Right lobe of liver (tissue), 6 donors: ENCODE results near the gene RARG. TPM values are rescaled to one million over a fixed set of nuclear protein-coding genes. Genes with fewer than 3 reads are reported as not detected.
A peak's percentile ranks its signal among the peaks of the same experiment; 100 is the strongest.

Experiments used
- ATAC-seq, 4 donors: fragments of 200-7000 bp; cut with Tn5 transposase; one replicate each; pipeline ENCODE4 v1.9.1; 2020; ENCODE audit warnings: mild to moderate bottlenecking in 4 of 4, moderate library complexity in 4 of 4
- DNase-seq, 3 donors: peaks; one replicate each; pipeline ENCODE4 v3.0.0-alpha.2; 2020
- H3K27ac ChIP-seq, 3 donors: fragments of 200-600 bp; one replicate each; pipeline ENCODE4 v1.8.0; 2022
- H3K27me3 ChIP-seq, 2 donors: fragments of 200-600 bp; one replicate each; pipeline ENCODE4 v1.8.0; 2022
- H3K36me3 ChIP-seq, 4 donors: fragments of 200-600 bp; sonication (generic) in 1 of 4; one replicate each; pipeline versions ENCODE4 v1.5.1 to v1.8.0; 2017 to 2022; ENCODE audit warnings: control low read depth in 1 of 4
- H3K4me1 ChIP-seq, 4 donors: fragments of 200-600 bp; sonication (generic) in 1 of 4; one replicate each; pipeline versions ENCODE4 v1.5.1 to v1.8.0; 2017 to 2022; ENCODE audit warnings: control low read depth in 1 of 4
- H3K4me3 ChIP-seq, 3 donors: fragments of 200-600 bp; one replicate each; pipeline ENCODE4 v1.8.0; 2022
- H3K9me3 ChIP-seq, 4 donors: fragments of 200-600 bp; sonication (generic) in 1 of 4; one replicate each; pipeline versions ENCODE4 v1.5.1 to v1.8.0; 2017 to 2022; ENCODE audit warnings: control low read depth in 1 of 4
- POLR2A ChIP-seq: fragments of 450-650 bp; IDR thresholded peaks from one replicate; pipeline ENCODE4 v1.6.1; 2017; ENCODE audit warnings: antibody characterized with exemption, mild to moderate bottlenecking
- WGBS: methylation state at CpG from one replicate; pipeline ENCODE4 v1.1.6; 2018; ENCODE audit warnings: low coverage, low lambda C conversion rate; ENCODE audit not compliant: insufficient coverage; ENCODE audit errors: missing lambda C conversion rate; 5-methylcytosine and 5-hydroxymethylcytosine counted together
- intact Hi-C, 2 donors: fragments of 100-400 bp; cut with DNase I; formaldehyde crosslinking; loops; one replicate each; pipeline versions ENCODE4 v1.11.2 to v1.14.1; 2022
- total RNA-seq, 6 experiments: library from RNA; depleted of rRNA in 2 of 6; stranded (reverse); fragments of >200 nt in 2 of 6; fragmentation: NEBNext Ultra II Directional in 3 of 6; extraction: Animal tissue kit (Norgen Biotek cat#: 25700) in 3 of 6; gene quantifications; one replicate each; pipeline versions ENCODE4 v1.1.0 to v1.2.4, GENCODE V29; 2016 to 2023
- TF ChIP-seq, protein P1 (sequence below), 4 donors: fragments of 200-600 bp in 3 of 4; fragments of 450-650 bp in 1 of 4; IDR thresholded peaks; one replicate each; pipeline versions ENCODE4 v1.5.1 to v1.8.0; 2016 to 2022; ENCODE audit warnings: antibody characterized with exemption in 4 of 4, mild to moderate bottlenecking in 2 of 4
- donor health status: DM: no; HTN: yes; CAD: no.
- donor health status: DM: no; HTN: no; CAD: no.
- donor health status: DM: no; HTN: no; CAD: no.
- donor health status: DM: no; HTN: yes; CAD: no.
- donor health status: DM: no; HTN: yes; CAD: no.

Gene RARG
- total RNA-seq, 6 experiments from 2014 or later = 1.9 to 2.4 (median 2.1) TPM

DNA sequence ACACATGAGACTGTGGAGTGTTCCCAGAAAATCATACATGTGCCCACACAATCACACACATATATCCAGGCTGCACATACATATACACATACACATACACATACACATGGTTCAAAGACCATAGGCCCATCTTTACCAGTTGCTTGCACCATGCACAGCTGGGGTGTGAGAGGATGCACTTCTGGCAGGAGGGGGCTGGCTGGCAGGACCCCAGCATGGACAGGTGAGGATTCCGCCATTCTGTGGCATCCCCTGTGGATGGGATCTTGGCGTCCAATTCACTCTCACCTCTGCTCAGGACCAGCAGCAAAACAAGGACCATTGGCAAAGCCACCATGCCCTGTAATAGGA lies 31.9 kb downstream of the RARG start:
- DNase-seq (no peak), ATAC-seq (no peak)
- Histone ChIP-seq H3K27ac (no peak overlapping the region), H3K27me3 (no peaks in the 10 kb centered on the region), H3K9me3 (no peaks in the 10 kb centered on the region), H3K4me1 (peaks cover 0 to 19% (median 4%) of the 10 kb centered on the region in 4 donors), H3K36me3 (no peaks in the 10 kb centered on the region), H3K4me3 (no peak overlapping the region)
- no peak for TF ChIP-seq POLR2A
- TF ChIP-seq, protein P1, sequence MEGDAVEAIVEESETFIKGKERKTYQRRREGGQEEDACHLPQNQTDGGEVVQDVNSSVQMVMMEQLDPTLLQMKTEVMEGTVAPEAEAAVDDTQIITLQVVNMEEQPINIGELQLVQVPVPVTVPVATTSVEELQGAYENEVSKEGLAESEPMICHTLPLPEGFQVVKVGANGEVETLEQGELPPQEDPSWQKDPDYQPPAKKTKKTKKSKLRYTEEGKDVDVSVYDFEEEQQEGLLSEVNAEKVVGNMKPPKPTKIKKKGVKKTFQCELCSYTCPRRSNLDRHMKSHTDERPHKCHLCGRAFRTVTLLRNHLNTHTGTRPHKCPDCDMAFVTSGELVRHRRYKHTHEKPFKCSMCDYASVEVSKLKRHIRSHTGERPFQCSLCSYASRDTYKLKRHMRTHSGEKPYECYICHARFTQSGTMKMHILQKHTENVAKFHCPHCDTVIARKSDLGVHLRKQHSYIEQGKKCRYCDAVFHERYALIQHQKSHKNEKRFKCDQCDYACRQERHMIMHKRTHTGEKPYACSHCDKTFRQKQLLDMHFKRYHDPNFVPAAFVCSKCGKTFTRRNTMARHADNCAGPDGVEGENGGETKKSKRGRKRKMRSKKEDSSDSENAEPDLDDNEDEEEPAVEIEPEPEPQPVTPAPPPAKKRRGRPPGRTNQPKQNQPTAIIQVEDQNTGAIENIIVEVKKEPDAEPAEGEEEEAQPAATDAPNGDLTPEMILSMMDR (IDR thresholded peaks at IDR 0.05) = no peak
- 100% methylated on average over 1 of the region's 2 CpGs for WGBS
- intact Hi-C loops = no loop called here

DNA sequence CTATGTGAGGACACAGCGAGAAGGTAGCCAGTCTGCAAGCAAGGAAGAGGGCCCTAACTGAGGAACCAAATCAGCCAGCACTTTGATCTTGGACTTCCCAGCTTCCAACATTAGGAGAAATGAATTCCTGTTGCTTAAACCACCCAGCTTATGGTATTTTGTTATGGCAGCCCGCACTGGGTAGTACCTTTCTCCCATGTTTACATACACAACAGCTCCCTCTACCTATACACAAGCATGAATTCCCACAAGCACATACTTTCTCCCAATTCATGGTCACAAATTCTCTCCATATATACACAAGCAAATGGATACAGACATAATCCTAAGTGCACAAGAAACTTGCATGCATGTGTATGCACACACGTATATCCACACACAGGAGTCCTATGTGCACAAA lies 32.3 kb downstream of the RARG start:
- intact Hi-C loops = loop anchor here (5.0 to 10.0 kb wide), 3 partner anchors 37 to 135 kb away; no protein-coding TSS in a partner anchor
- Histone ChIP-seq H3K36me3 (no peaks in the 10 kb centered on the region), H3K27ac (no peak overlapping the region), H3K4me1 (peaks cover 0 to 23% (median 4%) of the 10 kb centered on the region in 4 donors), H3K4me3 (no peak overlapping the region), H3K9me3 (no peaks in the 10 kb centered on the region), H3K27me3 (no peaks in the 10 kb centered on the region)
- 81% methylated on average over 2 of the region's 3 CpGs for WGBS
- ATAC-seq (no peak), DNase-seq (no peak)
- TF ChIP-seq, protein P1 (IDR thresholded peaks at IDR 0.05) = no peak
- TF ChIP-seq POLR2A = no peak

DNA sequence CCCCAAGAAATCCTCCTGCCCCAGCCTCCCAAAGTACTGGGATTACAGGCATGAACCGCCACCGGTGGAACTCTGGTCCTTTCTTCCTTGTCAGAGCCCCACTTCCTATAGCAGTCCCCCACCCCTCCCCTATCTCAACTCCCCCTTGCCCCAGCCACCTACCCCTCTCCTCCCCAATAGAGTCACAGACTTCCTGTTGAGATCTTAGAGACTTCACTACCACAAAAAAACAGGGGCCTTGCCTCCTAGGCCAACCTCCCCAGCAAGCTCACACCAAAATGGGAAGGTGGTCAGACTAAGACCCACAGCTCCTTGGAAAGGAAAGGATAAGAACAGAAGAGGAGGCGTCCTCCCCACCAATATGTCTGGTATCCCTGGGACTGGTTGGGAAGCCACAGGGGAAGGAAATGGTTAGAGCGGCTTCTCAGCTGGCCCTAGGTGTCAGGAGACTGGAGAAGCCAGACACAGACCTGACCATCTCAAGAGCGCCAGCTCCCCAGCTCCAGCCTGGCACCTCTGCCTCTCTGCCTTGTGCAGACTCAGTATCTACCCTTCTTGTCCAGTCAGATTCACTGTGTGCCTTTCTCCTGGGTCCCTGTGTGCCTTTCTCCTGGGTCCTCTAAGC lies 33.4 kb downstream of the RARG start:
- intact Hi-C loops = loop anchor here (5.0 to 10.0 kb wide), 3 partner anchors 36 to 134 kb away; no protein-coding TSS in a partner anchor
- TF ChIP-seq, protein P1 (IDR thresholded peaks at IDR 0.05) = no peak
- no peak for TF ChIP-seq POLR2A

DNA sequence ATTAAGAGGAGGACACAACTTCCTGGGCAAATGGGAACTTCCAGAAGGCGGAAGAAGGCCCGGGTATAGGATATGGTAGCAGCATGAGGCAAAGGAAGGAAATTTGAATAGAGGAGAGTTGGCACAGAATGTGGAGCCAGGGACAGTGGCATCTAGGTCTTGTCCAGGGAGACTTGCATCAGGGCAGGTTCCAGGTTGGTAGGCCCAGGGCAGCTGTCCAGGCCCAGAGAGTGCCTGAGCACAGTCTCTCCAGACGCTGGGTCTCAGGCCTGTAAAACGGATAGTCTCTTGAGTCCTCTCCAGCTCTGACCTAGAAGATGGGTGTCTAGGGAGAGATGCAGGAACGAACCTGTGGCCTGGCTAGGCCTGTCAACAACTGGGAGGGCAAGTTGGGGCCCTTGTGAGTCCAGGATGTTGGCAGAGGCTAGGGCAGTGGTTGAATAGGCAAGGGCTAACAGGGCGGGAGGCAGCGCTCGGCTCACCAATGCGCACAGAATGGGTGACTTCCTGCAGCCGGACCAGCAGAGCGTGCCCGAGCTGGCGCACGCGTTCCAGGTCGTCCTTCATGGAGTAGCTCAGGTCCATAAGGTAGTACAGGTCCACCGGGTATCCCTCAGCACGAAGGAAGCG lies 34.9 kb downstream of the RARG start:
- peaks cover 0 to 27% (median 4%) of the 10 kb centered on the region in 4 donors for H3K4me1 ChIP-seq
- no peaks in the 10 kb centered on the region for H3K36me3 ChIP-seq
- intact Hi-C loops = loop anchor here (5.0 to 10.0 kb wide), 3 partner anchors 35 to 132 kb away; no protein-coding TSS in a partner anchor
- no CpG with 5 or more reads among the region's 19 CpGs for WGBS
- peak overlapping the region; percentile 22 to 50 (median 27) for H3K4me3 ChIP-seq
- H3K9me3 ChIP-seq = no peaks in the 10 kb centered on the region
- TF ChIP-seq, protein P1 (IDR thresholded peaks at IDR 0.05) = no peak
- TF ChIP-seq POLR2A = no peak
- no peaks in the 10 kb centered on the region for H3K27me3 ChIP-seq
- DNase-seq = peak in 2 of 3 donors; percentile 60 to 66
- H3K27ac ChIP-seq = peak overlapping the region in 1 of 3 donors; percentile 17
- peak; percentile 42 to 64 (median 47) for ATAC-seq

More for the DNA sequence above, 33.4 kb downstream of the RARG start:
- Histone ChIP-seq H3K4me1 (peaks cover 0 to 27% (median 4%) of the 10 kb centered on the region in 4 donors), H3K4me3 (no peak overlapping the region), H3K36me3 (no peaks in the 10 kb centered on the region), H3K27ac (no peak overlapping the region), H3K9me3 (no peaks in the 10 kb centered on the region), H3K27me3 (no peaks in the 10 kb centered on the region)
- DNase-seq (no peak), ATAC-seq (no peak)
- 83% methylated on average over 3 of the region's 5 CpGs for WGBS
